Activated CD8-positive, alpha-beta T cell treated with anti-CD3 and anti-CD28 coated beads, Interleukin-2, amount 10 ng/mL, durations not matched to agents 7 days and 5 days (primary cell): ENCODE data around the gene CYB5D1. TPM values are rescaled to one million over a fixed set of nuclear protein-coding genes. Genes with fewer than 3 reads are reported as not detected.
A peak's percentile ranks its signal among the peaks of the same experiment; 100 is the strongest.
"Not testable (repeated sequence)": the region's sequence is repeated elsewhere in the genome, so short reads cannot be mapped to it uniquely, and the experiment has no call there.

ENCODE experiments used
- ATAC-seq: fragments of 150-1000 bp; cut with Tn5 transposase; one replicate; pipeline ENCODE4 v1.10.0; 2021; ENCODE audit warnings: moderate library complexity
- CTCF ChIA-PET: fragments of 350-600 bp; sonication (Branson Sonifier 250); formaldehyde crosslinking; loops from one replicate; lab custom pipeline; 2021; ENCODE audit warnings: antibody characterized with exemption; lab: Charles Lee
- POLR2A ChIA-PET: fragments of 350-600 bp; sonication (Branson Sonifier 250); formaldehyde crosslinking; loops from one replicate; lab custom pipeline; 2021; ENCODE audit warnings: antibody characterized with exemption; lab: Charles Lee
- DNase-seq: peaks from one replicate; pipeline ENCODE4 v3.0.0-alpha.2; 2020
- H3K27ac Mint-ChIP-seq: one replicate; pipeline ENCODE4 v1.8.0; 2021; ENCODE audit warnings: mild to moderate bottlenecking, mixed read lengths
- H3K27me3 Mint-ChIP-seq: one replicate; pipeline ENCODE4 v1.8.0; 2021; ENCODE audit warnings: low read depth, mixed read lengths
- H3K36me3 Mint-ChIP-seq: one replicate; pipeline ENCODE4 v1.8.0; 2021; ENCODE audit warnings: low read depth, mixed read lengths
- H3K4me1 Mint-ChIP-seq: one replicate; pipeline ENCODE4 v1.8.0; 2021; ENCODE audit warnings: low read depth, mixed read lengths
- H3K4me3 Mint-ChIP-seq: one replicate; pipeline ENCODE4 v1.8.0; 2021; ENCODE audit warnings: mild to moderate bottlenecking, mixed read lengths
- H3K9me3 Mint-ChIP-seq: one replicate; pipeline ENCODE4 v1.8.0; 2022; ENCODE audit warnings: mixed read lengths; ENCODE audit not compliant: insufficient read depth
- total RNA-seq, 2 experiments: library from RNA; stranded (reverse); gene quantifications; one replicate each; pipeline ENCODE4 v1.2.3, GENCODE V29; 2021

Gene CYB5D1
- total RNA-seq: 10 to 100 TPM in 1 of 2 experiments, 1 to 10 TPM in 1; 9.8 to 11.2 TPM

- DNase-seq: peak; percentile 94
- peaks cover 4% of the 10 kb centered on the region for H3K4me1 Mint-ChIP-seq
- H3K27ac Mint-ChIP-seq: no peak within 1 kb of the TSS
- no peaks in the 10 kb centered on the region for H3K27me3 Mint-ChIP-seq
- POLR2A ChIA-PET: interaction anchor here (0.6 to 2.6 kb wide), 9 partner anchors 9 to 613 kb away, joined by 3 to 20 read pairs (median 5); partner anchors contain the start of genes CD68, CNTROB, KDM6B and TP53
- peak; percentile 50 for ATAC-seq
- CTCF ChIA-PET: interaction anchor here (0.7 to 14.5 kb wide), 29 partner anchors 8 to 262 kb away, joined by 3 to 201 read pairs (median 5); partner anchors contain the start of genes CHD3, CNTROB, KDM6B and RNF227
- peaks cover 15% of the 10 kb centered on the region for H3K36me3 Mint-ChIP-seq
- H3K4me3 Mint-ChIP-seq: no peak within 1 kb of the TSS
- H3K9me3 Mint-ChIP-seq: no peaks in the 10 kb centered on the region
Measured at GRCh38 chr17:7857713-7858521, at the start of gene CYB5D1. TSS of gene CYB5D1 (plus strand) at chr17:7858003. CDS start at chr17:7858135, 132 bp downstream.

GRCh38 chr17:7809086-7809790 is 48.6 kb upstream of the CYB5D1 start:
- DNase-seq (no peak), ATAC-seq (no peak)
- H3K9me3 Mint-ChIP-seq: no peaks in the 10 kb centered on the region
- H3K4me3 Mint-ChIP-seq: no peak overlapping the region
- H3K4me1 Mint-ChIP-seq: no peaks in the 10 kb centered on the region
- no peak overlapping the region for H3K27ac Mint-ChIP-seq
- no peaks in the 10 kb centered on the region for H3K36me3 Mint-ChIP-seq
- ChIA-PET POLR2A (no interaction called here), CTCF (interaction anchor here (1.2 kb wide), 1 partner anchor 66 kb away, joined by 3 read pairs; no protein-coding TSS in a partner anchor)
- H3K27me3 Mint-ChIP-seq: peaks cover 7% of the 10 kb centered on the region

GRCh38 chr17:7809791-7810343 is 47.9 kb upstream of the CYB5D1 start:
- POLR2A ChIA-PET, H3K27me3 Mint-ChIP-seq, H3K9me3 Mint-ChIP-seq, H3K4me3 Mint-ChIP-seq, ATAC-seq, H3K27ac Mint-ChIP-seq, DNase-seq, H3K36me3 Mint-ChIP-seq, CTCF ChIA-PET, H3K4me1 Mint-ChIP-seq: not testable (repeated sequence)

- no peak for ATAC-seq
Measured at GRCh38 chr17:7811251-7811650, 46.6 kb upstream of the CYB5D1 start.

DNA sequence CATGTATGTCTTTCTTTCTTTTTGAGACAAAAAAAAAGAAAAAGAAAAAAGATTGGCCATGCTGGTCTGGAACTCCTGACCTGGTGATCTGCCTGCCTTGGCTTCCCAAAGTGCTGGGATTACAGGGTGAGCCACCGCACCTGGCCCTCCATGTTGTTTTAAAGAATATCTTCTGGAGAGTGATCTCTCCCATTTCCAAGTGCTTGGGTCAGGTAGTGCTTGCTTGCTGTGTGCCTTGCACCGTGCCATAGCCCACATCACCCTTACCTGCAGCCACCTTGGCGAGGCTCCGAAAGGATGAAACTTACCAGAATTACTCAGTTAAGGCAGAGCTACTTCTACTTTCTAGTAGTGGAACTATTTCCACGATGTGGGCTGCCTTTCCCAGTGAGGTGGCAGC is 42.8 kb upstream of the CYB5D1 start:
- POLR2A ChIA-PET: interaction anchor here (0.7 kb wide), 1 partner anchor 96 kb away, joined by 3 read pairs; no protein-coding TSS in a partner anchor
- DNase-seq (no peak), ATAC-seq (no peak)
- Mint-ChIP-seq H3K27ac (no peak overlapping the region), H3K9me3 (no peaks in the 10 kb centered on the region), H3K4me1 (no peaks in the 10 kb centered on the region), H3K27me3 (no peaks in the 10 kb centered on the region), H3K4me3 (no peak overlapping the region), H3K36me3 (no peaks in the 10 kb centered on the region)
- CTCF ChIA-PET: no interaction called here

More at GRCh38 chr17:7811251-7811650, 46.6 kb upstream of the CYB5D1 start:
- no peaks in the 10 kb centered on the region for H3K4me1 Mint-ChIP-seq
- peaks cover 5% of the 10 kb centered on the region for H3K27me3 Mint-ChIP-seq
- CTCF ChIA-PET: interaction anchor here (1.1 kb wide), 1 partner anchor 230 kb away, joined by 3 read pairs; no protein-coding TSS in a partner anchor
- no peaks in the 10 kb centered on the region for H3K9me3 Mint-ChIP-seq
- H3K4me3 Mint-ChIP-seq: no peak overlapping the region
- no peaks in the 10 kb centered on the region for H3K36me3 Mint-ChIP-seq
- POLR2A ChIA-PET: no interaction called here
- H3K27ac Mint-ChIP-seq: no peak overlapping the region
- DNase-seq: no peak

DNA sequence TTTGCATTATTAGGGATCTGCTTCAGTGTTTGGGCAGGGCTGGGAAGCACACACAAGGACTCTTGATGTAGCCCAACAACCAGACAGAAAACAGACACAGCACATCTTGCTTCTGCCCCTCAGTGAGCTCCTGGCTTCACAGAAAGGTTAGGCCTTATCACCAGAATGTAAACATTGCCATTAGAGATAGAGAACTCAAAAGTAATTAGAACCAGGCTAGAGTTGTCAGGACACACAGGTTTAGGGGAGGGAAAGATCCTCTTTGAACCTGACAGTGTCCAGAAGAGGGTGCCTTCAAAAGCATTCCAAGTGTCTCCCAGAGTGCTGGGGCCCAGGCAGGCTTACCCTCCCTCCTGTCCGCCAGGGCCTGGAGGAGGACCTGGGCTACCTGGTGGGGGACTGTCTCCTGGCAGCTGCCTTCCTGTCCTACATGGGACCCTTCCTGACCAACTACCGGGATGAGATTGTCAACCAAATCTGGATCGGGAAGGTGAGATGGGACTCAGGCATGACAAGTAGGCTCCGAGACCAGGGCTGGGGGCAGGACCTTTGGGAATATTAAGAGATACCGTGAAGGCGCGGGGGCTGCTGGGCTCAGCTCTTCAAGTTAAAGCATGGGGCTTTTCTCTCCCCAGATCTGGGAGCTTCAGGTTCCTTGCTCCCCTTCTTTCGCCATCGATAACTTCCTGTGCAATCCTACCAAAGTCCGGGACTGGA is 40.7 kb upstream of the CYB5D1 start:
- H3K9me3 Mint-ChIP-seq: no peaks in the 10 kb centered on the region
- no peaks in the 10 kb centered on the region for H3K27me3 Mint-ChIP-seq
- ChIA-PET POLR2A (interaction anchor here (0.9 kb wide), 1 partner anchor 16 kb away, joined by 3 read pairs; no protein-coding TSS in a partner anchor), CTCF (interaction anchor here (1.2 to 2.1 kb wide), 4 partner anchors 17 to 241 kb away, joined by 3 to 7 read pairs (median 4); partner anchors contain the start of gene KDM6B)
- H3K4me1 Mint-ChIP-seq: no peaks in the 10 kb centered on the region
- H3K4me3 Mint-ChIP-seq: no peak overlapping the region
- H3K36me3 Mint-ChIP-seq: no peaks in the 10 kb centered on the region
- H3K27ac Mint-ChIP-seq: no peak overlapping the region
- no peak for DNase-seq
- no peak for ATAC-seq

DNA sequence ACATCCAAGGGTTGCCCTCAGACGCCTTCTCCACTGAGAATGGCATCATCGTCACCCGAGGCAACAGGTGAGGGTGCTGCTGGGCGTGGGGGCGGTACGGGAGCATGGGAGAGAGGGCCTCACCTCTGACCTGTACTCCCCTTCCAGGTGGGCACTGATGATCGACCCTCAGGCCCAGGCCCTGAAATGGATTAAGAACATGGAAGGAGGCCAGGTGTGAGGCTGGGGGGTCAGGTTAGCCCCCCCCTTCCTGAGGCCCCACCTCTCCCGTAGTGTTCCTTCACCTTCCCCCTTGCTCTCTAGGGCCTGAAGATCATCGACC is 40.2 kb upstream of the CYB5D1 start:
- Mint-ChIP-seq H3K4me1 (no peaks in the 10 kb centered on the region), H3K9me3 (no peaks in the 10 kb centered on the region), H3K4me3 (no peak overlapping the region), H3K36me3 (no peaks in the 10 kb centered on the region), H3K27me3 (no peaks in the 10 kb centered on the region), H3K27ac (no peak overlapping the region)
- ChIA-PET POLR2A (no interaction called here), CTCF (interaction anchor here (2.0 to 2.1 kb wide), 2 partner anchors 17 to 240 kb away, joined by 7 to 8 read pairs; partner anchors contain the start of gene KDM6B)
- no peak for ATAC-seq
- no peak for DNase-seq

DNA sequence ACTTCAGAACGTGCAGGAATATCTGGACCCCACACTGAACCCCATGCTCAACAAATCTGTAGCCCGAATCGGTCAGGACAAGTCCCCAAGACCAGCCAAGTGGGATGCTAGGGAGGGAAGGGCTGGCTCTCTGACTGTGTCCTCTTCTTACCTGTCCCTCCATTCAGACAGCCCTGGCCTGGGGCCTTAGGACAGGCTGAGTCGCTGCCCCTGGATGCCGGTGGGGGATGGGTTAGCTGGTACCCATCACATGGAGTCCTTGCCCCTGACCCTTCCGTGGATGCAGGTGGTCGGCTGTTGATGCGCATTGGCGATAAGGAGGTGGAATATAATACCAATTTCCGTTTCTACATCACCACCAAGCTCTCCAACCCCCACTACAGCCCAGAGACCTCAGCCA is 39.8 kb upstream of the CYB5D1 start:
- H3K36me3 Mint-ChIP-seq: no peaks in the 10 kb centered on the region
- DNase-seq (no peak), ATAC-seq (no peak)
- no peaks in the 10 kb centered on the region for H3K27me3 Mint-ChIP-seq
- POLR2A ChIA-PET: no interaction called here
- no peaks in the 10 kb centered on the region for H3K9me3 Mint-ChIP-seq
- CTCF ChIA-PET: interaction anchor here (1.5 to 2.5 kb wide), 4 partner anchors 17 to 240 kb away, joined by 3 to 10 read pairs (median 6); no protein-coding TSS in a partner anchor
- H3K4me1 Mint-ChIP-seq: no peaks in the 10 kb centered on the region
- H3K27ac Mint-ChIP-seq: peak overlapping the region; percentile 15
- H3K4me3 Mint-ChIP-seq: no peak overlapping the region

DNA sequence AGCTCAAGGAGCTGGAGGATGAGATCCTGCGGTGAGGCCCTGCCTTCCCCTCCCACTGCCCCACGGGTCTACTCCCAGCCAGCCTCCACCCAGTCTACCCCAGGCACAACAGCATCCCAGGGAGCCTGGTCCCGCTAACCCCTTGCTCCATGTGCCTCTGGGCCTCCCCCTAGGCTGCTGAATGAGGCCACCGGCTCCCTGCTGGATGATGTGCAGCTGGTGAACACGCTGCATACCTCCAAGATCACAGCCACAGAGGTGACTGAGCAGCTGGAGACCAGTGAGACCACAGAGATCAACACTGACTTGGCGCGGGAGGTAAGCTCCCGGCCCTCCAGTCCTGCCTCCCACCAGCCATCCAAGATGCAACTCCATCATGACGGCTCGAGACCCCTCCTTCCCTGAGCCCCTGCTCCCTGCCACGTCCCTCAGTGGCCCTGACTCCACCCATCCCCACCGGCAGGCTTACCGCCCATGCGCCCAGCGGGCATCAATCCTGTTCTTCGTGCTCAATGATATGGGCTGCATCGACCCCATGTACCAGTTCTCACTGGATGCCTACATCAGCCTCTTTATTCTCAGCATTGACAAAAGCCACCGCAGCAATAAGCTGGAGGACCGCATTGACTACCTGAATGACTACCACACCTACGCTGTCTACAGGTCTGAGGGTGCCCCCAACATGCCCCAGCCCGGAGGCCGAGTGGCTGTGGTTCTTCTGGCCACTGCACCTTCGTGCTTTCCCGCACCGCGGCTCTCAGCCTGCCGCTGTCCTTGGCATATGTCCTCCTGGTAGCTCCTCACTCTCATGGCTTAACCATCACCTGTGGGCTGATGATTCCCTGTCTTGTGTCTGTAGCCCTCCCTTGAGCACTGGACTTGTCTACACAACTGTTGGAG is 38.8 kb upstream of the CYB5D1 start:
- ATAC-seq (no peak), DNase-seq (no peak)
- Mint-ChIP-seq H3K36me3 (no peaks in the 10 kb centered on the region), H3K27me3 (peaks cover 2% of the 10 kb centered on the region), H3K4me1 (no peaks in the 10 kb centered on the region), H3K4me3 (no peak overlapping the region), H3K27ac (no peak overlapping the region), H3K9me3 (no peaks in the 10 kb centered on the region)
- ChIA-PET CTCF (interaction anchor here (0.9 to 2.5 kb wide), 6 partner anchors 16 to 239 kb away, joined by 3 to 10 read pairs (median 4); no protein-coding TSS in a partner anchor), POLR2A (no interaction called here)

DNA sequence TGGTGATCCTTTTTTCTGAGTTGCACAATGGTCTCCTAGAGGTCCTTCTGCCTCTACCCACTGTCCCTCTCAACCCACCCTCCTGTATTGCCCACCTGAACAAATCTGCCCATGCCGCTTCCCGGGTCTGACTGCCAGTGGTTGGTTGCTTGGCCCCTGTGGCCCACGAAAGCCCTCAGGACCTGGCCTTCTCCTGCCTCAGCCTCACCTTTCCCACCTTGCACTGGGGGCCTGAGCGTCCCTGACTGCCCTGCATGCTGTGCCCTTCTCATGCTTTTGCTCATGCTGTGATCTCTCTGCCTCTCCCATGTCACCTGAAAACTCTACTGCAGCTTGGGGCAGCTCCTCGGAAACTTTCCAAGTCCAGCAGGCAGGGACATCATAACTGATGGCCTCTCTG is 37.6 kb upstream of the CYB5D1 start:
- ChIA-PET POLR2A (no interaction called here), CTCF (interaction anchor here (1.1 to 2.5 kb wide), 4 partner anchors 15 to 169 kb away, joined by 3 to 10 read pairs (median 6); no protein-coding TSS in a partner anchor)
- H3K36me3 Mint-ChIP-seq: no peaks in the 10 kb centered on the region
- H3K4me3 Mint-ChIP-seq: no peak overlapping the region
- H3K27me3 Mint-ChIP-seq: peaks cover 2% of the 10 kb centered on the region
- no peak for DNase-seq
- no peak overlapping the region for H3K27ac Mint-ChIP-seq
- no peaks in the 10 kb centered on the region for H3K9me3 Mint-ChIP-seq
- H3K4me1 Mint-ChIP-seq: no peaks in the 10 kb centered on the region
- no peak for ATAC-seq
